Activated CD8-positive, alpha-beta T cell treated with anti-CD3 and anti-CD28 coated beads, Interleukin-2, amount 10 ng/mL, durations not matched to agents 7 days and 5 days (primary cell): Measurements from ENCODE around the gene SDK2. TPM values are rescaled to one million over a fixed set of nuclear protein-coding genes. Genes with fewer than 3 reads are reported as not detected.

Experiments
- ATAC-seq: fragments of 150-1000 bp; cut with Tn5 transposase; one replicate; pipeline ENCODE4 v1.10.0; 2021; ENCODE audit warnings: moderate library complexity
- CTCF ChIA-PET: fragments of 350-600 bp; sonication (Branson Sonifier 250); formaldehyde crosslinking; loops from one replicate; lab custom pipeline; 2021; ENCODE audit warnings: antibody characterized with exemption; lab: Charles Lee
- POLR2A ChIA-PET: fragments of 350-600 bp; sonication (Branson Sonifier 250); formaldehyde crosslinking; loops from one replicate; lab custom pipeline; 2021; ENCODE audit warnings: antibody characterized with exemption; lab: Charles Lee
- DNase-seq: peaks from one replicate; pipeline ENCODE4 v3.0.0-alpha.2; 2020
- H3K27ac Mint-ChIP-seq: one replicate; pipeline ENCODE4 v1.8.0; 2021; ENCODE audit warnings: mild to moderate bottlenecking, mixed read lengths
- H3K27me3 Mint-ChIP-seq: one replicate; pipeline ENCODE4 v1.8.0; 2021; ENCODE audit warnings: low read depth, mixed read lengths
- H3K36me3 Mint-ChIP-seq: one replicate; pipeline ENCODE4 v1.8.0; 2021; ENCODE audit warnings: low read depth, mixed read lengths
- H3K4me1 Mint-ChIP-seq: one replicate; pipeline ENCODE4 v1.8.0; 2021; ENCODE audit warnings: low read depth, mixed read lengths
- H3K4me3 Mint-ChIP-seq: one replicate; pipeline ENCODE4 v1.8.0; 2021; ENCODE audit warnings: mild to moderate bottlenecking, mixed read lengths
- H3K9me3 Mint-ChIP-seq: one replicate; pipeline ENCODE4 v1.8.0; 2022; ENCODE audit warnings: mixed read lengths; ENCODE audit not compliant: insufficient read depth
- total RNA-seq, 2 experiments: library from RNA; stranded (reverse); gene quantifications; one replicate each; pipeline ENCODE4 v1.2.3, GENCODE V29; 2021

Gene SDK2
- total RNA-seq, 2 experiments from 2014 or later = 18.4 to 20.0 TPM

- POLR2A ChIA-PET = no interaction called here
- CTCF ChIA-PET = interaction anchor here (1.2 kb wide), 2 partner anchors 100 to 163 kb away, joined by 3 to 4 read pairs; no protein-coding TSS in a partner anchor
- DNase-seq (no peak), ATAC-seq (no peak)
- no peaks in the 10 kb centered on the region for H3K9me3 Mint-ChIP-seq
- H3K4me3 Mint-ChIP-seq = no peak overlapping the region
- no peaks in the 10 kb centered on the region for H3K4me1 Mint-ChIP-seq
- H3K27ac Mint-ChIP-seq = no peak overlapping the region
- H3K27me3 Mint-ChIP-seq = no peaks in the 10 kb centered on the region
- H3K36me3 Mint-ChIP-seq = no peaks in the 10 kb centered on the region
Observed at GRCh38 chr17:73354423-73355284, 289.6 kb downstream of the SDK2 start.

GRCh38 chr17:73352261-73352660 lies 292.0 kb downstream of the SDK2 start:
- no peak for ATAC-seq
- no peaks in the 10 kb centered on the region for H3K27me3 Mint-ChIP-seq
- ChIA-PET CTCF (no interaction called here), POLR2A (no interaction called here)
- H3K27ac Mint-ChIP-seq = no peak overlapping the region
- H3K4me1 Mint-ChIP-seq = no peaks in the 10 kb centered on the region
- H3K36me3 Mint-ChIP-seq = no peaks in the 10 kb centered on the region
- no peak overlapping the region for H3K4me3 Mint-ChIP-seq
- H3K9me3 Mint-ChIP-seq = no peaks in the 10 kb centered on the region
- DNase-seq = no peak

- no peaks in the 10 kb centered on the region for H3K9me3 Mint-ChIP-seq
- CTCF ChIA-PET = no interaction called here
- no peak overlapping the region for H3K27ac Mint-ChIP-seq
- H3K4me3 Mint-ChIP-seq = no peak overlapping the region
- DNase-seq (no peak), ATAC-seq (no peak)
- POLR2A ChIA-PET = no interaction called here
- no peaks in the 10 kb centered on the region for H3K4me1 Mint-ChIP-seq
- H3K36me3 Mint-ChIP-seq = no peaks in the 10 kb centered on the region
- H3K27me3 Mint-ChIP-seq = no peaks in the 10 kb centered on the region
Observed at GRCh38 chr17:73351764-73352163, 292.5 kb downstream of the SDK2 start.

- no peaks in the 10 kb centered on the region for H3K9me3 Mint-ChIP-seq
- no peaks in the 10 kb centered on the region for H3K36me3 Mint-ChIP-seq
- POLR2A ChIA-PET = no interaction called here
- no peak overlapping the region for H3K27ac Mint-ChIP-seq
- H3K27me3 Mint-ChIP-seq = no peaks in the 10 kb centered on the region
- no peak overlapping the region for H3K4me3 Mint-ChIP-seq
- CTCF ChIA-PET = no interaction called here
- ATAC-seq (no peak), DNase-seq (no peak)
- no peaks in the 10 kb centered on the region for H3K4me1 Mint-ChIP-seq
Observed at GRCh38 chr17:73350864-73351263, 293.4 kb downstream of the SDK2 start.

GRCh38 chr17:73349647-73350046 lies 294.6 kb downstream of the SDK2 start:
- no peaks in the 10 kb centered on the region for H3K27me3 Mint-ChIP-seq
- CTCF ChIA-PET = no interaction called here
- no peak for ATAC-seq

GRCh38 chr17:73349138-73349537 lies 295.1 kb downstream of the SDK2 start:
- CTCF ChIA-PET = no interaction called here
- no peaks in the 10 kb centered on the region for H3K4me1 Mint-ChIP-seq
- H3K27ac Mint-ChIP-seq = no peak overlapping the region
- DNase-seq (no peak), ATAC-seq (no peak)
- no peak overlapping the region for H3K4me3 Mint-ChIP-seq
- H3K9me3 Mint-ChIP-seq = no peaks in the 10 kb centered on the region
- POLR2A ChIA-PET = no interaction called here
- H3K36me3 Mint-ChIP-seq = no peaks in the 10 kb centered on the region
- H3K27me3 Mint-ChIP-seq = no peaks in the 10 kb centered on the region

More at GRCh38 chr17:73349647-73350046, 294.6 kb downstream of the SDK2 start:
- H3K9me3 Mint-ChIP-seq = no peaks in the 10 kb centered on the region
- DNase-seq = no peak
- H3K4me1 Mint-ChIP-seq = no peaks in the 10 kb centered on the region
- no peak overlapping the region for H3K4me3 Mint-ChIP-seq
- H3K36me3 Mint-ChIP-seq = no peaks in the 10 kb centered on the region
- POLR2A ChIA-PET = no interaction called here
- no peak overlapping the region for H3K27ac Mint-ChIP-seq

- no peaks in the 10 kb centered on the region for H3K36me3 Mint-ChIP-seq
- H3K27ac Mint-ChIP-seq = no peak overlapping the region
- H3K9me3 Mint-ChIP-seq = no peaks in the 10 kb centered on the region
- H3K4me1 Mint-ChIP-seq = no peaks in the 10 kb centered on the region
- ChIA-PET POLR2A (no interaction called here), CTCF (no interaction called here)
- ATAC-seq (no peak), DNase-seq (no peak)
- no peaks in the 10 kb centered on the region for H3K27me3 Mint-ChIP-seq
- H3K4me3 Mint-ChIP-seq = no peak overlapping the region
Observed at GRCh38 chr17:73348829-73349095, 295.5 kb downstream of the SDK2 start.

GRCh38 chr17:73348018-73348828 lies 296.0 kb downstream of the SDK2 start:
- H3K27me3 Mint-ChIP-seq = no peaks in the 10 kb centered on the region
- ATAC-seq (no peak), DNase-seq (no peak)
- no peak overlapping the region for H3K4me3 Mint-ChIP-seq
- no peak overlapping the region for H3K27ac Mint-ChIP-seq
- ChIA-PET POLR2A (no interaction called here), CTCF (interaction anchor here (1.6 kb wide), 1 partner anchor 22 kb away, joined by 5 read pairs; no protein-coding TSS in a partner anchor)
- H3K4me1 Mint-ChIP-seq = no peaks in the 10 kb centered on the region
- no peaks in the 10 kb centered on the region for H3K36me3 Mint-ChIP-seq
- no peaks in the 10 kb centered on the region for H3K9me3 Mint-ChIP-seq

- no peaks in the 10 kb centered on the region for H3K27me3 Mint-ChIP-seq
- ChIA-PET POLR2A (no interaction called here), CTCF (interaction anchor here (1.6 kb wide), 1 partner anchor 23 kb away, joined by 5 read pairs; no protein-coding TSS in a partner anchor)
- H3K27ac Mint-ChIP-seq = no peak overlapping the region
- no peaks in the 10 kb centered on the region for H3K4me1 Mint-ChIP-seq
- no peaks in the 10 kb centered on the region for H3K36me3 Mint-ChIP-seq
- no peak overlapping the region for H3K4me3 Mint-ChIP-seq
- no peak for DNase-seq
- H3K9me3 Mint-ChIP-seq = no peaks in the 10 kb centered on the region
- no peak for ATAC-seq
Observed at GRCh38 chr17:73347351-73347750, 296.9 kb downstream of the SDK2 start.

- no peaks in the 10 kb centered on the region for H3K36me3 Mint-ChIP-seq
- DNase-seq (no peak), ATAC-seq (no peak)
- no peaks in the 10 kb centered on the region for H3K9me3 Mint-ChIP-seq
- CTCF ChIA-PET = interaction anchor here (1.6 kb wide), 1 partner anchor 24 kb away, joined by 5 read pairs; no protein-coding TSS in a partner anchor
- no peak overlapping the region for H3K27ac Mint-ChIP-seq
- no peak overlapping the region for H3K4me3 Mint-ChIP-seq
- H3K4me1 Mint-ChIP-seq = no peaks in the 10 kb centered on the region
- H3K27me3 Mint-ChIP-seq = no peaks in the 10 kb centered on the region
- POLR2A ChIA-PET = no interaction called here
Observed at GRCh38 chr17:73346501-73347162, 297.6 kb downstream of the SDK2 start.

GRCh38 chr17:73343739-73344454 lies 300.3 kb downstream of the SDK2 start:
- POLR2A ChIA-PET = interaction anchor here (0.6 kb wide), 1 partner anchor 1745 kb away, joined by 4 read pairs; no protein-coding TSS in a partner anchor
- H3K4me1 Mint-ChIP-seq = no peaks in the 10 kb centered on the region

More at GRCh38 chr17:73343739-73344454, 300.3 kb downstream of the SDK2 start:
- no peak for ATAC-seq
- H3K4me3 Mint-ChIP-seq = no peak overlapping the region
- no peaks in the 10 kb centered on the region for H3K36me3 Mint-ChIP-seq
- no peak overlapping the region for H3K27ac Mint-ChIP-seq
- DNase-seq = no peak
- CTCF ChIA-PET = no interaction called here
- no peaks in the 10 kb centered on the region for H3K9me3 Mint-ChIP-seq
- no peaks in the 10 kb centered on the region for H3K27me3 Mint-ChIP-seq
